Chondrocyte (in vitro differentiated cells): ENCODE data around the gene NRP2. TPM values are rescaled to one million over a fixed set of nuclear protein-coding genes. Genes with fewer than 3 reads are reported as not detected.

Source experiments
- DNase-seq: peaks from one replicate; pipeline ENCODE4 v3.0.0; 2021; ENCODE audit warnings: mixed read lengths, low spot score
- H3K27ac Mint-ChIP-seq: one replicate; pipeline ENCODE4 v1.8.0; 2021; ENCODE audit warnings: mild to moderate bottlenecking, moderate library complexity, mixed read lengths; ENCODE audit not compliant: unreplicated experiment
- H3K27me3 Mint-ChIP-seq: 2 replicates; pipeline ENCODE4 v1.8.0; 2021; ENCODE audit warnings: low read depth, mixed read lengths
- H3K36me3 Mint-ChIP-seq: 2 replicates; pipeline ENCODE4 v1.8.0; 2021; ENCODE audit warnings: low read depth, mixed read lengths
- H3K4me1 Mint-ChIP-seq: 2 replicates; pipeline ENCODE4 v1.8.0; 2021; ENCODE audit warnings: low read depth, mild to moderate bottlenecking, mixed read lengths
- H3K4me3 Mint-ChIP-seq: one replicate; pipeline ENCODE4 v1.8.0; 2021; ENCODE audit warnings: mild to moderate bottlenecking, moderate library complexity, mixed read lengths; ENCODE audit not compliant: unreplicated experiment
- H3K9me3 Mint-ChIP-seq: 2 replicates; pipeline ENCODE4 v1.8.0; 2021; ENCODE audit warnings: low read depth, mixed read lengths
- CTCF ChIP-seq: fragments of 200-600 bp; sonication (generic); IDR thresholded peaks from 2 replicates; pipeline ENCODE4 v1.5.0; 2021; ENCODE audit warnings: antibody characterized with exemption, mild to moderate bottlenecking, moderate library complexity
- total RNA-seq: library from RNA; stranded (reverse); gene quantifications from 3 replicates; pipeline ENCODE4 v1.2.1, GENCODE V29; 2021

NRP2 gene
- total RNA-seq, 1 donor from 2014 or later, result 34.5 TPM

DNA sequence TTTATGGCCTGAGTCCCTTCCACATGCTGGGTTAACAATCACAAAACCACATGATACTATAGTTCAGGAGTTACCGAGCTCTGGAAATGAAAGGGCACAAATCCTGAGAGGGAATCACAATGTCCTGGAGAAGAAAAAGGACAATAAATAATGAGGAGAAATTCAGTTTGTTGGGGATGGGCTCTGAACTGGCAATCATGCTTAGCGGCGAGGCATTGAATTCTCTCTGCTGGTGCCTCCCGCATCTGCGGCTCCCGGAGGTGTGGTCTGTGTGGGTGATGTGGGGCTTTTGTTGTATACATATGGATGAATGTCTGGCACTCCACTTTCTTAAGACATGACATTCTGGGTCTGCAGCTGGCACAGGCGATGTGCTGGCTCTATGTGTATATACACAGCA lies 46.1 kb downstream of the NRP2 start:
- Mint-ChIP-seq H3K4me3 (no peak overlapping the region), H3K36me3 (peaks cover 36% of the 10 kb centered on the region), H3K4me1 (peaks cover 34% of the 10 kb centered on the region), H3K27me3 (no peaks in the 10 kb centered on the region), H3K9me3 (no peaks in the 10 kb centered on the region), H3K27ac (no peak overlapping the region)
- DNase-seq, result no peak
- no peak for TF ChIP-seq CTCF

DNA sequence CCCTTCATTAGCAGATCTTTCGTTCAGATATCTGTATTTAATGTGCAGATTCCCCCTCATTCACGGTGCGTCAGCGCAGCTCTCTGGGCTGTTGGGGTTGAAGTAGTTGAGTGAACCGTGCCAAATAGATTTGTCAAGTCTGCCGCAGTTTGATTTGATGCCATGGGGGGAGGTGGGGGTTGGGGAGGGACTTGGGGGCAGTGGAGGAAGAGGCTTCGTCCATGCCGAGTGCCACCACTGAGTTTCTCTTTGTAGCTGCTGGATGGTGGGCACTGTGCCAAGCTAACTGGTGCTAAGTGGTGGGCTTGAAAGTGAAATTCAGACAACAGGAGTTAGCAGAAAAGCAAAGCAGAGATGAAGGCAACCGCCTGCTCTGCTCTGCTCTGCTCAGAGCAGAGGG lies 47.9 kb downstream of the NRP2 start:
- TF ChIP-seq CTCF, result no peak
- peak overlapping the region; percentile 49 for H3K27ac Mint-ChIP-seq
- H3K4me1 Mint-ChIP-seq, result peaks cover 50% of the 10 kb centered on the region
- DNase-seq, result no peak
- no peak overlapping the region for H3K4me3 Mint-ChIP-seq
- H3K9me3 Mint-ChIP-seq, result no peaks in the 10 kb centered on the region
- H3K27me3 Mint-ChIP-seq, result no peaks in the 10 kb centered on the region
- H3K36me3 Mint-ChIP-seq, result peaks cover 26% of the 10 kb centered on the region

DNA sequence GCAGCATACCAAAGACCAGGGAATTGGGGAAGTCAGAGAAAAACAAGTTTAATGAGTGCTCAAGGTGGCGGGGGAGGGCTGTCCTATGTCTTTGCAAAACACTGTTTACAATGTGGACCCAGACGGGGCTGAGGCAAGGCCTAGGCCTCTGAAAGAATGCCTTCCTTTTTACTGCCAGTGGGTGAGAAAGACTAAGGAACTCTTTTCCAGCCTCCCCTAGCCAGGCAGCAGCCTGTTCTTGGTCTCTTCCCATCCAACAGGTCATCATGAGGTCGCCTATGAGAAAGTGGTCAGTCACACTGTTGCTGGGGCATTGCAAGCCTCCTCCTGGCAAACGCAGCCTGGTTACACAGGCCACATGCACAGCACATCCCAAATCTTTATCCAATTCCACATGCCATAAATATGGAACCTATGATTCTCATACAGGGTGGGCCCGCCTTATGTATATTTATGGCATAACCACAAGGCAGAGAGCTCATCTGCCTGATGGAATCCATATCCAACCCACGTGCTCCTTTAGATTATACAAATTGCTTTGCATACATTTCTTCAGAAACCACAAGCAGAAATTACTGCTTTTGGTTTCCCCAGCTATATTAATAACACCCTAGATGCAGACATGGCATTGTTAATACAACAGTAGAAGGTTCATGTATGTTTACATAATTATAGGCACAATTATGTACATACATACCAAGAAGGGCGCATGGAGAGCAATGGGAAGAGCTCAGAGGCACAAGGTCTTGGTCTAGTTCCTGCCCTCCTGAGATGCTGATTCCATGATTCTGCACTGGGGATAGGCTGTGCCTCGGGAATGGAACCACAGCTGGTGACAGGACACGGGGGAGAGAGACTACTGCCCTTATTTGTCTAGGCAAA lies 48.6 kb downstream of the NRP2 start:
- no peak for TF ChIP-seq CTCF
- H3K9me3 Mint-ChIP-seq, result no peaks in the 10 kb centered on the region
- H3K4me1 Mint-ChIP-seq, result peaks cover 51% of the 10 kb centered on the region
- peaks cover 20% of the 10 kb centered on the region for H3K36me3 Mint-ChIP-seq
- H3K27me3 Mint-ChIP-seq, result no peaks in the 10 kb centered on the region
- H3K27ac Mint-ChIP-seq, result peak overlapping the region; percentile 94
- no peak overlapping the region for H3K4me3 Mint-ChIP-seq
- no peak for DNase-seq

GRCh38 chr2:205731583-205731981 lies 49.3 kb downstream of the NRP2 start:
- H3K27me3 Mint-ChIP-seq, result no peaks in the 10 kb centered on the region
- TF ChIP-seq CTCF, result no peak
- H3K9me3 Mint-ChIP-seq, result no peaks in the 10 kb centered on the region
- H3K36me3 Mint-ChIP-seq, result peaks cover 14% of the 10 kb centered on the region
- H3K4me1 Mint-ChIP-seq, result peaks cover 51% of the 10 kb centered on the region
- H3K4me3 Mint-ChIP-seq, result no peak overlapping the region
- peak overlapping the region; percentile 94 for H3K27ac Mint-ChIP-seq
- no peak for DNase-seq

DNA sequence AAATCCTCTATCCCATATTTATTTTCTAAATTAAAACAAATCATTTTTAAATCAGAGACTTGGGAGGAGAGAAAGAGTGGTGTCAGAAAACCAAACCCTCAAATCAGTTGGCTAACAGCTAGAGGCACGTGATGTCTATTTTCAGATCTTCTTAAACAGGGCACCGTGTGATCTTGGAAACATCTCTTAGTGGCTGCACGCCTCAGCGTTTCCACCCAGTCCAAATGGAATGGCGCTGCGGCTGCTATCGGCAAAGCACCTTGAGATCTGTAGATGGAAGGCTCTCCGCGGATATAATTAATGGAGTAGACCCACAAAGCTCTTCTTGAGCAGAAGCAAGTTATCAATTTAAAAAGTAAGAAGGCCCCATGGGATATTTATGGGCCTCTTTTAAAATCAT lies 50.0 kb downstream of the NRP2 start:
- H3K9me3 Mint-ChIP-seq, result no peaks in the 10 kb centered on the region
- peaks cover 12% of the 10 kb centered on the region for H3K36me3 Mint-ChIP-seq
- H3K27me3 Mint-ChIP-seq, result no peaks in the 10 kb centered on the region
- H3K27ac Mint-ChIP-seq, result peak overlapping the region; percentile 94
- peaks cover 51% of the 10 kb centered on the region for H3K4me1 Mint-ChIP-seq
- no peak for DNase-seq
- TF ChIP-seq CTCF, result no peak
- H3K4me3 Mint-ChIP-seq, result no peak overlapping the region
